Upper lobe of left lung (tissue), 4 donors: ENCODE data around the gene KIF13A.

Experiments used
- CTCF ChIP-seq, 6 experiments: fragments of 450-650 bp in 4 of 6; fragments of 200-600 bp in 2 of 6; sonication (generic) in 2 of 6; IDR thresholded peaks; one replicate each; pipeline ENCODE4 v1.5.1; 2016 to 2019; ENCODE audit warnings: antibody characterized with exemption in 6 of 6
- EP300 ChIP-seq, 4 donors: sonication (generic); formaldehyde crosslinking; IDR thresholded peaks; one replicate each; pipeline ENCODE4 v1.5.1; 2017; ENCODE audit warnings: antibody characterized with exemption in 4 of 4, control low read depth in 2 of 4
- POLR2AphosphoS5 ChIP-seq, 2 donors: sonication (generic); formaldehyde crosslinking; IDR thresholded peaks; one replicate each; pipeline ENCODE4 v1.5.1; 2017; ENCODE audit warnings: antibody characterized with exemption in 2 of 2

- TF ChIP-seq POLR2AphosphoS5 (IDR thresholded peaks at IDR 0.05), result no peak
- no peak for TF ChIP-seq CTCF (IDR thresholded peaks at IDR 0.05)
- no peak for TF ChIP-seq EP300 (IDR thresholded peaks at IDR 0.05)
Observed at GRCh38 chr6:17886891-17887290, 100.5 kb downstream of the KIF13A start.
